22Rv1 (cell line): ENCODE measurements around the gene ZBTB20.

Source experiments
- CTCF ChIP-seq: fragments of 450-650 bp; IDR thresholded peaks from 2 replicates; pipeline ENCODE4 v1.5.1; 2017; ENCODE audit warnings: mild to moderate bottlenecking
- ZFX ChIP-seq: fragments of 450-650 bp; IDR thresholded peaks from 2 replicates; pipeline ENCODE4 v1.6.1; 2017; ENCODE audit warnings: antibody characterized with exemption, borderline replicate concordance

GRCh38 chr3:114706591-114707232, 440.4 kb downstream of the ZBTB20 start:
- no peak for TF ChIP-seq CTCF
- no peak for TF ChIP-seq ZFX
